Measurements from ENCODE around the gene ZNF444. TPM values are rescaled to one million over a fixed set of nuclear protein-coding genes. Genes with fewer than 3 reads are reported as not detected.

The ZNF444 gene
- total and polyA plus RNA-seq, 2 of the 8 experiments (the other 6 are each of a cell fraction or from before 2014, with no cell fraction given) = 49.5 to 54.5 TPM

- Histone ChIP-seq H2AK5ac (ENCODE audit: low read depth, low read length) (no peak overlapping the region), H4K8ac (ENCODE audit: extremely low read depth, insufficient read depth, low read length) (no peak overlapping the region; the same call in 1 of the 2 replicates), H3K4ac (replicated peaks; ENCODE audit: insufficient read length, low read depth, low read length) (no peak overlapping the region), H3K56ac (replicated peaks; ENCODE audit: insufficient read length, low read depth, low read length) (no peak overlapping the region), H3K9me3 (ENCODE audit: insufficient read depth in 2 of 2, low read depth in 1 of 2, low read length in 1 of 2) (no peaks in the 10 kb centered on the region), H2BK120ac (replicated peaks; ENCODE audit: low read depth, low read length) (no peak overlapping the region), H3K79me2 (ENCODE audit: control insufficient read depth in 1 of 2, insufficient read depth in 2 of 2, low read length in 2 of 2) (no peaks in the 10 kb centered on the region), H3K79me1 (ENCODE audit: low read depth, low read length) (no peaks in the 10 kb centered on the region), H3K9ac (replicated peaks in 1 of 4; ENCODE audit: extremely low read depth in 1 of 4, low read depth in 3 of 4, low read length in 3 of 4) (no peak overlapping the region), H3K27ac (ENCODE audit: low read depth, low read length) (no peak overlapping the region), H3K14ac (ENCODE audit: insufficient read length) (no peak overlapping the region), H3K23me2 (ENCODE audit: low read depth, low read length) (no peaks in the 10 kb centered on the region; the same call in 1 of the 2 replicates), H3K18ac (ENCODE audit: extremely low read depth, low read length) (no peak overlapping the region), H3K4me2 (ENCODE audit: insufficient read depth in 1 of 2, low read depth in 2 of 2, low read length in 2 of 2) (no peak overlapping the region), H2BK15ac (ENCODE audit: low read length) (no peak overlapping the region), H2BK5ac (ENCODE audit: low read depth, low read length) (no peak overlapping the region), H4K5ac (ENCODE audit: insufficient read length, low read depth, low read length) (no peak overlapping the region), H3K27me3 (replicated peaks in 1 of 4; ENCODE audit: control insufficient read depth in 3 of 4, extremely low read depth in 1 of 4, insufficient read depth in 3 of 4, low read length in 3 of 4) (no peaks in the 10 kb centered on the region), H4K20me1 (replicated peaks in 1 of 2; ENCODE audit: control insufficient read depth in 1 of 2, insufficient read depth in 2 of 2, low read length in 2 of 2) (no peaks in the 10 kb centered on the region), H2BK12ac (ENCODE audit: low read depth, low read length) (no peak overlapping the region), H3K4me1 (replicated peaks in 1 of 4; ENCODE audit: control insufficient read depth in 3 of 4, insufficient read depth in 4 of 4, low read length in 3 of 4) (peaks cover 3 to 15% (median 7%) of the 10 kb centered on the region in 4 experiments), H2AFZ (ENCODE audit: low read length) (no peak overlapping the region), H3K36me3 (ENCODE audit: control insufficient read depth in 2 of 4, insufficient read depth in 4 of 4, low read length in 3 of 4) (no peaks in the 10 kb centered on the region), H3K4me3 (ENCODE audit: extremely low read depth in 1 of 4, insufficient read depth in 2 of 4, low read depth in 3 of 4, low read length in 4 of 4) (no peak overlapping the region), H4K91ac (replicated peaks; ENCODE audit: insufficient read length, low read length) (no peak overlapping the region), H2BK20ac (ENCODE audit: low read length) (no peak overlapping the region), H3K23ac (ENCODE audit: insufficient read length) (no peak overlapping the region)
- POLR2A ChIA-PET (ENCODE audit: partially characterized antibody) = interaction anchor here (0.5 to 2.5 kb wide), 3 partner anchors 13 to 49 kb away, joined by 3 to 9 read pairs (median 5); partner anchors contain the start of gene ZNF787
- 83% methylated on average over 14 of the region's 14 CpGs; no CpG with 5 or more reads in 1 of the 2 experiments for WGBS, 2 experiments (ENCODE audit: extremely low coverage in 1 of 2, insufficient coverage in 1 of 2, insufficient read length in 1 of 2, insufficient replicate concordance in 2 of 2, low coverage in 1 of 2, low lambda C conversion rate in 2 of 2, missing lambda C conversion rate in 1 of 2)
- FAIRE-seq (no peak), DNase-seq (ENCODE audit: low read depth in 1 of 2, low spot score in 2 of 2) (no peak)
- CTCF ChIA-PET (ENCODE audit: partially characterized antibody) = interaction anchor here (0.6 to 7.1 kb wide), 6 partner anchors 18 to 119 kb away, joined by 4 to 35 read pairs (median 4); no protein-coding TSS in a partner anchor
- TF ChIP-seq CBX5 (IDR thresholded peaks at IDR 0.05; ENCODE audit: low read depth, low read length) (no peak), EZH2 (IDR thresholded peaks at IDR 0.05; ENCODE audit: low read depth, low read length, severe bottlenecking) (no peak), ASH2L (IDR thresholded peaks at IDR 0.05; ENCODE audit: low read length) (no peak), TCF12 (IDR thresholded peaks at IDR 0.05; ENCODE audit: low read depth, low read length) (no peak), POLR2A (IDR thresholded peaks at IDR 0.05; ENCODE audit: control extremely low read depth in 1 of 2, low read depth in 2 of 2, low read length in 2 of 2) (no peak), ATF3 (IDR thresholded peaks at IDR 0.05; ENCODE audit: insufficient read depth, low read depth, low read length) (no peak), TBP (IDR thresholded peaks at IDR 0.05; ENCODE audit: low read depth, low read length) (no peak), MAX (IDR thresholded peaks at IDR 0.05) (no peak), KDM1A (IDR thresholded peaks at IDR 0.05; ENCODE audit: borderline replicate concordance, low read length) (no peak)
These were observed 7.0 kb upstream of the ZNF444 start for GRCh38 chr19:56133858-56134653.

Measured in H1 (cell line).